Measurements from ENCODE around the gene CLRN2. TPM values are rescaled to one million over a fixed set of nuclear protein-coding genes. Genes with fewer than 3 reads are reported as not detected.
A peak's percentile ranks its signal among the peaks of the same experiment; 100 is the strongest.

Gene CLRN2
- total RNA-seq, 4 donors from 2014 or later = not detected

GRCh38 chr4:17511950-17512795, 2.8 kb upstream of the CLRN2 start, which contains the start of gene QDPR:
Gene QDPR, minus strand, starts transcription at chr4:17512090. Its CDS starts 36 bp downstream, at chr4:17512054.
- Histone ChIP-seq H3K27ac (peak within 1 kb of the TSS; percentile 74 to 86 (median 83)), H3K36me3 (peaks cover 0 to 23% (median 4%) of the 10 kb centered on the region in 3 donors), H3K27me3 (no peaks in the 10 kb centered on the region), H3K4me1 (peaks cover 8 to 41% (median 13%) of the 10 kb centered on the region in 3 donors), H3K9me3 (no peaks in the 10 kb centered on the region), H3K4me3 (peak within 1 kb of the TSS; percentile 79 to 98 (median 82))
- WGBS, 2 donors = 6 to 10% methylated on average over 12 to 14 of the region's 65 CpGs
- intact Hi-C loops (cut with DNase I) = no loop called here
- TF ChIP-seq POLR2A (IDR thresholded peaks at IDR 0.05) = no peak
- TF ChIP-seq, protein P1, sequence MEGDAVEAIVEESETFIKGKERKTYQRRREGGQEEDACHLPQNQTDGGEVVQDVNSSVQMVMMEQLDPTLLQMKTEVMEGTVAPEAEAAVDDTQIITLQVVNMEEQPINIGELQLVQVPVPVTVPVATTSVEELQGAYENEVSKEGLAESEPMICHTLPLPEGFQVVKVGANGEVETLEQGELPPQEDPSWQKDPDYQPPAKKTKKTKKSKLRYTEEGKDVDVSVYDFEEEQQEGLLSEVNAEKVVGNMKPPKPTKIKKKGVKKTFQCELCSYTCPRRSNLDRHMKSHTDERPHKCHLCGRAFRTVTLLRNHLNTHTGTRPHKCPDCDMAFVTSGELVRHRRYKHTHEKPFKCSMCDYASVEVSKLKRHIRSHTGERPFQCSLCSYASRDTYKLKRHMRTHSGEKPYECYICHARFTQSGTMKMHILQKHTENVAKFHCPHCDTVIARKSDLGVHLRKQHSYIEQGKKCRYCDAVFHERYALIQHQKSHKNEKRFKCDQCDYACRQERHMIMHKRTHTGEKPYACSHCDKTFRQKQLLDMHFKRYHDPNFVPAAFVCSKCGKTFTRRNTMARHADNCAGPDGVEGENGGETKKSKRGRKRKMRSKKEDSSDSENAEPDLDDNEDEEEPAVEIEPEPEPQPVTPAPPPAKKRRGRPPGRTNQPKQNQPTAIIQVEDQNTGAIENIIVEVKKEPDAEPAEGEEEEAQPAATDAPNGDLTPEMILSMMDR (IDR thresholded peaks at IDR 0.05) = peak in 5 of 6 experiments; percentile 30 to 52 (median 35)
- DNase-seq = no peak

- no peaks in the 10 kb centered on the region for H3K9me3 ChIP-seq
- intact Hi-C loops (cut with DNase I) = no loop called here
- WGBS, 2 donors = 55 to 58% methylated on average over 5 of the region's 5 CpGs
- H3K4me3 ChIP-seq = no peak overlapping the region
- peaks cover 0 to 13% (median 0%) of the 10 kb centered on the region in 3 donors for H3K36me3 ChIP-seq
- DNase-seq = no peak
- H3K4me1 ChIP-seq = peaks cover 8 to 41% (median 13%) of the 10 kb centered on the region in 3 donors
- TF ChIP-seq, protein P1 (IDR thresholded peaks at IDR 0.05) = no peak
- TF ChIP-seq POLR2A (IDR thresholded peaks at IDR 0.05) = no peak
- H3K27ac ChIP-seq = no peak overlapping the region
- H3K27me3 ChIP-seq = peaks cover 0 to 6% (median 0%) of the 10 kb centered on the region in 4 donors
Measured at GRCh38 chr4:17512973-17513665, 1.8 kb upstream of the CLRN2 start.

DNA sequence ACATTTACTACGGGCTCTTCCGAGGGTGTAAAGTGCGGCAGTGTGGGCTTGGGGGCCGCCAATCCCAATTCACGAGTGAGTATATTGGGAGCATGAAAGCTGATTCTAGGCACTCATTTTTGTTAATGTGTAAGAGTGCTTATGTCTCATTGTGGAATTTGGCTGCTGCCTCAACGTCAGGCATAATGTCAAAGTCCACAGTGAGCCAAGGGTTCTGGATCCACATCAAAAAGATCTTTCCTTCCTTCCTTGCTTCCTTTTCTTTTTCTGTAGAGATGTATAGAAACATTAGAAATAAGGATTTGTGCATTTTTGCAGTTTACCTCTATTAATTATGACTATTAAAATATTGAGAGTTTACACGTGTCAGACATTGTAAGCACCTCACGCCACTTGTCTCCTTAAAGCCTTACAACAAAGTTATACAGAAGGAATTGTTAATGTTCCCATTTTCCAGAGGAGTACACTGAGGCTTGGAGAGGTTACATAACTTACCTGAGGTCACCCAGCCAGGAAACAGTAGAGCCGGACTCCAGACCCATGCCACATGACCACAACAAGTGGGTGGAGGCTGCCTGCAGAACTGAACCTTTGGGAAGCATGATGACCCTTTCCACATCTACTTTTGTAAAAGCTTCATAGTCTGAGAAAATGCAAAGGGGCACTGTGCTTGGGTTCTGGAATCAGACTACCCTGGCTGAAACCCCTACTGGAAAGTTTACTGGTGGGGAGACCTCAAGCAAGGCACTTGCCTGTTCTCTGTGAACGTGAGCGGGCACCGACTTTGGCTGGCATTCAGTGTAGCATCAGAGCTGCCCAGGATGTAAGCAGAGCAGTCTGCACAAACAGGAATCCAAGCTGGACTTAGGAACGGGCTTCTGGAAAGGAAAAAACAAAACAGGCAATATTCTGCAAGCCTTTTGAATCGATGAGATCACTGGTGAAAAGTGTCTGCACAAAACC, 761 bp downstream of the CLRN2 start:
- H3K27me3 ChIP-seq = peaks cover 0 to 9% (median 0%) of the 10 kb centered on the region in 4 donors
- no peak overlapping the region for H3K4me3 ChIP-seq
- DNase-seq = no peak
- 66 to 72% methylated on average over 10 to 14 of the region's 14 CpGs for WGBS, 2 donors
- H3K27ac ChIP-seq = no peak overlapping the region
- TF ChIP-seq, protein P1 (IDR thresholded peaks at IDR 0.05) = no peak
- no peak for TF ChIP-seq POLR2A (IDR thresholded peaks at IDR 0.05)
- peaks cover 8 to 26% (median 11%) of the 10 kb centered on the region in 3 donors for H3K4me1 ChIP-seq
- H3K9me3 ChIP-seq = no peaks in the 10 kb centered on the region
- no peaks in the 10 kb centered on the region for H3K36me3 ChIP-seq
- intact Hi-C loops (cut with DNase I) = no loop called here

- Histone ChIP-seq H3K9me3 (no peaks in the 10 kb centered on the region), H3K36me3 (no peaks in the 10 kb centered on the region), H3K4me1 (peaks cover 0 to 16% (median 7%) of the 10 kb centered on the region in 3 donors), H3K27me3 (peaks cover 0 to 10% (median 0%) of the 10 kb centered on the region in 4 donors), H3K4me3 (no peak overlapping the region), H3K27ac (no peak overlapping the region)
- intact Hi-C loops (cut with DNase I) = no loop called here
- 45 to 56% methylated on average over 1 of the region's 1 CpG for WGBS, 2 donors
- no peak for DNase-seq
- TF ChIP-seq, protein P1 (IDR thresholded peaks at IDR 0.05) = no peak
- TF ChIP-seq POLR2A (IDR thresholded peaks at IDR 0.05) = no peak
Measured at GRCh38 chr4:17516980-17517379, 2.0 kb downstream of the CLRN2 start.
